ENCODE measurements around the gene SCARB1.

The SCARB1 gene

DNA sequence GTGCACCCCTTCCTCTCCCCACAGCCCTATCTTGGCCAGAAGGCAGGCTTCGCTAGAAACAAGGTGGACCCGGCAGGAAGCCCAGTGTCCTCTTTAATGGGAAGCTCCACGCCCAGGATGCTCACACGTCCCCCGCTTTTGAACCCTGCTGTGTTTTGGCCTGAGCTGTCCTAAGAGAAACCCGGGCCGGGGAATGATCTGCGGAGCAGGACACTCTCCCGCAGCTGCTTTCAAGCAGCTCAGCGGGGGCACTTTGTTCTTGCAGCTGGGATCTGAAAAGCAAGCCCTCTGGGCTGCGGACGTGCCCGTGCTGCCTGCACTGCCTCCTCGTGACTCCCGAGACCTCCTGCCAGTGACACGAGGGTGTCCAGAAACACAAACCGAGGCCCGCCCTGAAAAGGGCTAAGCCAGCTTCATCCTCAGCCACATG, 30.0 kb downstream of the SCARB1 start:
- Mint-ChIP-seq H3K36me3 (peaks cover 3% of the 10 kb centered on the region), H3K27ac (no peak overlapping the region), H3K27me3 (no peaks in the 10 kb centered on the region), H3K4me3 (no peak overlapping the region), H3K9me3 (peaks cover 2% of the 10 kb centered on the region), H3K4me1 (peaks cover 4% of the 10 kb centered on the region)
- no peak for ATAC-seq (ENCODE audit: low read depth)
- DNase-seq (ENCODE audit: low spot score in 2 of 2), result no peak

DNA sequence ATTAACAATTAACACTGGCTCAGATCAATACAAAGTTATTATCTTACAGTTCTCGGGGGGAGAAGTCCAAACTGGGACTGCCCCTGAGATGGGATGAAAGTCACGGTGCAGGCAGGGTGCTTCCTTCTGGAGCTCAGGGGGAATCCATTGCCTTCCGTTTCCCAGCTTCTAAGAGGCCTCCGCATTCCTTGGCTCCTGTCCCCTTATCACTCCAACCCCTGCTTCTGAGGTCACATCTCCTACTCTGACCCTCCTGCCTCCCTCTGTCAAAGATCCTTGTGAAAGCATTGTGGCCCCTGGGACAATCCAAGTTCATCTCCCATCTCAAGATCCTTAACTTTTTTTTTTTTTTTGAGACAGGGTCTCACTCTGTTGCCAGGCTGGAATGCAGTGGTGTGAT, 30.8 kb downstream of the SCARB1 start:
- no peak overlapping the region for H3K4me3 Mint-ChIP-seq
- H3K27ac Mint-ChIP-seq, result no peak overlapping the region
- ATAC-seq (ENCODE audit: low read depth), result no peak
- no peaks in the 10 kb centered on the region for H3K27me3 Mint-ChIP-seq
- peaks cover 3% of the 10 kb centered on the region for H3K36me3 Mint-ChIP-seq
- no peak for DNase-seq (ENCODE audit: low spot score in 2 of 2)
- peaks cover 4% of the 10 kb centered on the region for H3K4me1 Mint-ChIP-seq
- H3K9me3 Mint-ChIP-seq, result peaks cover 2% of the 10 kb centered on the region

DNA sequence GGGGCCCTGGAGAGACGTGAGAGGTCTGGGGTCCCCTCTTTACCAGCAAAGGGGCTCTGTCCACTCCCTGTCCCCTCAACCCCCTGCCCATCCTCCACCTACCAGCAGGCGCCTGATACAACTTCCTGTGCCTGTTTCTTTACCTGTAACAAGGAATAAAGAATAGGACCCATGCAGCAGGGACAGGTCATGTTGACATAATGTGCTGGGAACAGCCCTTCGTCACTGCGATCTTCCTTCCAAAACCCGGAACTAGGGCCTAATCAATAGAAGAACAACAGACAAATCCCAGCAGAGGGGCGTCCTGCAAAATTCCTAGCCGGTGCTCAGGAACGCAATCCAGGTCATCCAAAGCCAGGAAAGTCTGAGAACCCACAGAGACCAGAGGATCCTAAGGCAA, 32.1 kb downstream of the SCARB1 start:
- H3K36me3 Mint-ChIP-seq, result peaks cover 3% of the 10 kb centered on the region
- H3K27ac Mint-ChIP-seq, result no peak overlapping the region
- H3K4me1 Mint-ChIP-seq, result peaks cover 6% of the 10 kb centered on the region
- DNase-seq (ENCODE audit: low spot score in 2 of 2), result no peak
- H3K27me3 Mint-ChIP-seq, result no peaks in the 10 kb centered on the region
- no peak for ATAC-seq (ENCODE audit: low read depth)
- H3K4me3 Mint-ChIP-seq, result no peak overlapping the region
- peaks cover 2% of the 10 kb centered on the region for H3K9me3 Mint-ChIP-seq

DNA sequence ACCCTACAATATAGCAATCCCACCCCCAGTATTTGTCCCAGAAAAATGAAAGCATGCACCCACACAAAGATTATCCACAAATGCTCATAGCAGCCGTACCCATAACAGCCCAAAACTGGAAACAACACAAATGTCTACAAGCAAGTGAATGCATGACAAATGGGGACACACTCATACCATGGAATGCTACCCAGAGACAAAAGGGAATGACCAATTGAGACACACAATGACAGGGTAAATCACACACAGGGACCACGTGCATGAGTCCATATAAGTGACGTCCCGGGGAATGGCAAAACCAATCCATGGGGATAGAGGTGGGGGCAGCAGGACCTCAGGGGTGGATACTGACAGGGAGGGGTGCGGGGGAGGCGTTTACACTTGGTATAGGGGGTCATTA, 33.4 kb downstream of the SCARB1 start:
- peaks cover 2% of the 10 kb centered on the region for H3K9me3 Mint-ChIP-seq
- DNase-seq (ENCODE audit: low spot score in 2 of 2) (no peak), ATAC-seq (ENCODE audit: low read depth) (no peak)
- H3K36me3 Mint-ChIP-seq, result peaks cover 3% of the 10 kb centered on the region
- H3K4me1 Mint-ChIP-seq, result peaks cover 6% of the 10 kb centered on the region
- H3K27me3 Mint-ChIP-seq, result no peaks in the 10 kb centered on the region
- H3K27ac Mint-ChIP-seq, result no peak overlapping the region
- H3K4me3 Mint-ChIP-seq, result no peak overlapping the region

DNA sequence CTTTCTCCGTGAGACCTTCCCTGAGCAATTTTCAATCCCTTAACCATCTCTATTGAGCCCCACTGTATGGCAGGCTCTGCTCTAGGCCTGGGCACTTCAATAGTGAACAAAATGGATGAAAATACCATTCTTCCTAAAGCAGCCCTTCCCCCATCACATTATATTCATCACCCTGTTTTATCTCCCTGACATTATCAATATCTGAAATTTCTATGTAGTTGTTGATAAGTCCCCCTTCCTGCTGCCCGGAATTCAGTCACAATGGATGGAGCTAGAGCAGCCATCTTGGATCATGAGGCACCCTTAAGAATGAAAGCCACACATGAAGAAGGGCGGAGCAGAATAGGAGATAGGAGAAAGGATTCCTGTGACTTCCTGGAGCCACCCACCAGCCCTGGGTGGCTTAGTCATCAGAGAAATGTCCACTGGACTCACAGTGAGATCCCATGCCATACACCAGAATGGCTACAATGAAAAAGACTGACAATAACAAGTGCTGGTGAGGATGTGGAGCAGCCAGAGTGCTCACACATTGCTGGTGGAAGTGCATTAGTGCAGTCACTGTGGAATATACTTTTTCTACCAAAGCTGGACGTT, 33.9 kb downstream of the SCARB1 start:
- Mint-ChIP-seq H3K27ac (no peak overlapping the region), H3K27me3 (no peaks in the 10 kb centered on the region), H3K36me3 (peaks cover 3% of the 10 kb centered on the region), H3K4me1 (peaks cover 6% of the 10 kb centered on the region), H3K9me3 (peaks cover 2% of the 10 kb centered on the region), H3K4me3 (no peak overlapping the region)
- ATAC-seq (ENCODE audit: low read depth) (no peak), DNase-seq (ENCODE audit: low spot score in 2 of 2) (no peak)

DNA sequence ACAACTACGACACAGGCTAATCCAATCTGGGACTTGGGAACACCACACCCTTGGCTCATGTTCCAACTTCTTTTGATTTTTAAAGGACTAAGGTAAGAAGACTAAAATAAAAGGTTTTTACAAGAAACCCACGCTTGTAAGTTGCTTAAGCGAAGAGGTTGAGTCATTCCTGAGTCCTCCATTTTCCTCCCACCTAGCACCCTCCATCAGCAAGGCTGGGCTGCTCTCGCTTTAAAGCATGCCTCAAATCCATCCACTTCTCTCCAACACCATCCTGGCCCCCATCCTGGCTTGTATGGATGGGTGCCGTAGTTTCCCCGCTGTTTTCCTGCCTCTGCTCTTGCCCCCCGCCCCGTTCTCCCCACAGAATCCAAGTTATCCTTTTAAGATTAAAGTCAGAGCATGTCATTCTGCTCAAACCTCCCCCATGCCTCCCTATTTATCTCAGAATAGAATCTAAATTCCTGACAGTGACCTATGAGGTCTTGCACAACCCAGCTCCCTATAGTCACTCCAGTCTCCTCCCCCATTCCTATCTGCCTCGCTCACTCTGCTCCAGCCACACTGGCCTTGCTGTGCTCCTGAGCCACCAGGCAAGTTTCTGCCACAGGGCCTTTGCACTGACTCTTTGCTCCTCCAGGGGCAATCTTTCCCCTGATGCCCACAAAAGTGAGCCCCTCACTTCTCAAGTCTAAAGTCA, 34.5 kb downstream of the SCARB1 start:
- no peak for ATAC-seq (ENCODE audit: low read depth)
- no peak for DNase-seq (ENCODE audit: low spot score in 2 of 2)
- Mint-ChIP-seq H3K27ac (peak overlapping the region; percentile 78), H3K27me3 (no peaks in the 10 kb centered on the region), H3K36me3 (peaks cover 3% of the 10 kb centered on the region), H3K4me1 (peaks cover 6% of the 10 kb centered on the region), H3K4me3 (no peak overlapping the region), H3K9me3 (peaks cover 2% of the 10 kb centered on the region)

DNA sequence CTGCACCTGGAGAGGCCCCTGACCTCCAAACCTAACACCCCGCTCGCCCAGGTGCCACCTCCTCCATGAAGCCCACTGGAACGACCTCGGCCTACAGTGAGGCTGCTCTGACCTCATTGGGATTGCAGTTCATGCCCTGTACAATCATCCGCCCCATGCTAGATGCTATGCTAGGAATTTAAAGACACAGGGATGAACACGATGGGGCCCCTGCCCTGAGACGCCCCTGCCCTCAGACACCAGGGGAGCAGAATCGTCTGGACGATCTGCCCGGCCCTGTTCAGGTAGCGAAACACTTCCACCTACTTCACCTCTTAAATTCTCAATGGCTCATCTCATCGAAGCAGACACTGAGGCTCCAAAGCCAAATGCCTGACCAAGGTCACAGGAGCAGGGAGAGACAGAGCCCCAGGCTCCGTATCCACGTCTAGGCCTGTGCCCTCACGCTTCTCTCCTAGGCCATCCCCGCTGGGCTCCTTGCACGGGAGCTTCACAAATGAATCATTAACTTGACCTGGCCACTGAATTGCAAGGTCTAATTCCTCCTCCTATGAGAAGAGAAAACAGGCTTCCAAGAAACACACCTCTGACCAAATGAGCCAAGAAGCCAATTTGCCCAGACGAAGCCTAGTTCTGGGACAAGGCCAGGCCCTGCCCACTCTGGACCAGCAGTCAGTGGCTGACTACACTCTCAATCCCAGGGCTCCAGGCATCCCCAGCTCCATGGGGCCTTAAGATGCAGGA, 35.2 kb downstream of the SCARB1 start:
- DNase-seq (ENCODE audit: low spot score in 2 of 2) (no peak), ATAC-seq (ENCODE audit: low read depth) (no peak)
- Mint-ChIP-seq H3K27ac (peak overlapping the region; percentile 78), H3K27me3 (no peaks in the 10 kb centered on the region), H3K9me3 (peaks cover 2% of the 10 kb centered on the region), H3K4me3 (no peak overlapping the region), H3K36me3 (peaks cover 3% of the 10 kb centered on the region), H3K4me1 (peaks cover 6% of the 10 kb centered on the region)

DNA sequence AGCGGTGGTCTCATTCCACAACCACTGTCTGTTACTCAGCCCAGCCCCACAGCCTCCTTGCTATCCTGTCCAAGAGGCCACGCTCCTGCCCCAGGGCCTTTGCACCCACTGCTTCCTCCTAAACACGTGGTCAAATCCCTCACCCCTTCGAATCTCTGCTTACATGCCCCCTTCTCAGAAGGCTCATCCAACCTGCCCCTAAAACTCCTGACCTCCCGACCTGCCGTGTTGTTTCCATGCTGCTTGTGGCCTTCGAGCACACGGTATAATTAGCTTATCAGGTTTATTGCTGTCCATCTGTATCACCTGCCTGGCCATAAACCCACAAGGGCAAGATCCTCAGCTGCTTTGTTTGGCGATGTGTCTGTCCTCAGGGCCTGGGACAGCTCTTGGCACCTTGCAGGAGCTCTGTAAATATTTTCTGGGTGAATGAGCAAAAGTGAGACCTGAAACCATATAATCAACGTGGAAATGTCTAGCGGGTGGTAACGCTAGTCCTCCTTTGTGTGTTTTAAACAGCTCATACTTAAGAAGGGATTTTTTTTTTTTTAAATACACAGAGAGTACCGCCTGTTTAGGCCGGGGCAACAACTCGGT, 36.0 kb downstream of the SCARB1 start:
- H3K4me3 Mint-ChIP-seq, result no peak overlapping the region
- H3K9me3 Mint-ChIP-seq, result peaks cover 2% of the 10 kb centered on the region
- no peaks in the 10 kb centered on the region for H3K27me3 Mint-ChIP-seq
- no peak for ATAC-seq (ENCODE audit: low read depth)
- H3K4me1 Mint-ChIP-seq, result peaks cover 4% of the 10 kb centered on the region
- peak overlapping the region; percentile 78 for H3K27ac Mint-ChIP-seq
- no peak for DNase-seq (ENCODE audit: low spot score in 2 of 2)
- H3K36me3 Mint-ChIP-seq, result peaks cover 3% of the 10 kb centered on the region

DNA sequence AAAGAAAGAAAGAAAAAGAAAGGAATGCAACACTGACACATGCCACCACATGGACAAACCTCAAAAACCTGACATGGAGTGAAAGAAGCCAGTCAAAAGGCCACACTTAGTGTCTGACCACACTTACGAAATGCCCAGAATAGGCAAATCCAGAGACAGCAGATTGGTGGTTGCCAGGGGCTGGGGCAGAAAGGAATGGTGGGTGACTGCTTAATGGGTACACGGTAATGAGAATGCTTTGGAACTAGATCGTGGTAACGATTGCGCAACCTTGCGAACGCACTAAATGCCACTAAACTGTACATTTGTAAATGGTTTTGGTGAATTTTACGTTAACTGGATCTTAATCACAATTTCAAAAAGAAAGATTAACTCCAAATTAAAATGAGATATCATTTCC, 39.5 kb downstream of the SCARB1 start:
- DNase-seq (ENCODE audit: low spot score in 2 of 2), result no peak
- H3K27me3 Mint-ChIP-seq, result no peaks in the 10 kb centered on the region
- no peak for ATAC-seq (ENCODE audit: low read depth)
- no peaks in the 10 kb centered on the region for H3K9me3 Mint-ChIP-seq
- H3K4me3 Mint-ChIP-seq, result no peak overlapping the region
- peaks cover 2% of the 10 kb centered on the region for H3K36me3 Mint-ChIP-seq
- H3K27ac Mint-ChIP-seq, result no peak overlapping the region
- H3K4me1 Mint-ChIP-seq, result peaks cover 5% of the 10 kb centered on the region

DNA sequence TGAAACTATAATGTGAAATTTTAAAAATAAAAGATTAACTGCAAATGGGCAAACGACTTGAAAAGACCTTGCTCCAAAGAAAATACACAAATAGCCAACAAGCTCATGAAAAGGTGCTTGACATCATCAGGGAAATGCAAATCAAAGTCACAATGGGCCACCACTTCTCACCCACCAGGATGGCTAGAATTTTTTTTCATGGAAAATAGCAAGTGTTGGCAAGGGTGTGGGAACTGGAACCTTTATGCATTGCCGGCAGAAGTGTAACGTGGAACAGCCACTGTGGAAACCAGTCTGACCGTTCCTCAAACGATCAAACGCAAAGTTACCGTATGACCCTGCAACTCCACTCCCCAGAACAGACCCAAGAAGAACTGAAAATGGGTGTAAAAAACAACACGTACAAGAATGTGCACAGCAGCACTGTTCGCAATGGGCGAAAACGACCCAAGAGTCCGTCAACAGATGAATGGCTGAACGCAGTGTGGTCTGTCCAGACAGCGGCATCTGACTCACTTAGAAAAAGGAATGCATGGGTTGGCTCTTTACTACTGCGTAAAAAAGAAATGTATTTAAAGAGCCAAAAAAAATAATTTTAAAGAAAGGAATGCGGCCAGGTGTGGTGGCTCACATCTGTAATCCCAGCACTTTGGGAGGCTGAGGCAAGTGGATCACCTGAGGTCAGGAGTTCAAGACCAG, 40.2 kb downstream of the SCARB1 start:
- ATAC-seq (ENCODE audit: low read depth) (no peak), DNase-seq (ENCODE audit: low spot score in 2 of 2) (no peak)
- no peaks in the 10 kb centered on the region for H3K9me3 Mint-ChIP-seq
- H3K27me3 Mint-ChIP-seq, result no peaks in the 10 kb centered on the region
- no peak overlapping the region for H3K4me3 Mint-ChIP-seq
- peaks cover 5% of the 10 kb centered on the region for H3K4me1 Mint-ChIP-seq
- no peak overlapping the region for H3K27ac Mint-ChIP-seq
- H3K36me3 Mint-ChIP-seq, result peaks cover 2% of the 10 kb centered on the region

DNA sequence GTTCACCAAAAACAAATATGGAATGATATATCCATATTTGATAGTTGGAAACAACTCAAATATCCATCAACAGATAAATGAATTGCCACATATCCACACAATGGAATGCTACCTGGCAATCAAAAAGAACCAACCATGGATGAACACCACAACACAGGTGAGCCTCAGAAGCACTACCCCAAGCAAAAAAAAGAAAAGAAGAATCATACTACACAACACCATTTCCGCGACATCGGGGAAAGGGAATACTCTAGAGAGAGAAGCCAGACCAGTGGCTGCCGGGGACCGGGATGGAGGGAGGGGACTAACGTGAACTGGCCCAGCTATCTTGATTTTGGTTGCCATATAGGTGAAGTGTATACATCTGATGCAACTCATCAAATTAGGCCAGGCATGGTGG, 41.4 kb downstream of the SCARB1 start:
- ATAC-seq (ENCODE audit: low read depth) (no peak), DNase-seq (ENCODE audit: low spot score in 2 of 2) (no peak)
- H3K27me3 Mint-ChIP-seq, result no peaks in the 10 kb centered on the region
- H3K4me1 Mint-ChIP-seq, result peaks cover 2% of the 10 kb centered on the region
- H3K27ac Mint-ChIP-seq, result no peak overlapping the region
- H3K9me3 Mint-ChIP-seq, result no peaks in the 10 kb centered on the region
- H3K36me3 Mint-ChIP-seq, result peaks cover 2% of the 10 kb centered on the region
- no peak overlapping the region for H3K4me3 Mint-ChIP-seq

DNA sequence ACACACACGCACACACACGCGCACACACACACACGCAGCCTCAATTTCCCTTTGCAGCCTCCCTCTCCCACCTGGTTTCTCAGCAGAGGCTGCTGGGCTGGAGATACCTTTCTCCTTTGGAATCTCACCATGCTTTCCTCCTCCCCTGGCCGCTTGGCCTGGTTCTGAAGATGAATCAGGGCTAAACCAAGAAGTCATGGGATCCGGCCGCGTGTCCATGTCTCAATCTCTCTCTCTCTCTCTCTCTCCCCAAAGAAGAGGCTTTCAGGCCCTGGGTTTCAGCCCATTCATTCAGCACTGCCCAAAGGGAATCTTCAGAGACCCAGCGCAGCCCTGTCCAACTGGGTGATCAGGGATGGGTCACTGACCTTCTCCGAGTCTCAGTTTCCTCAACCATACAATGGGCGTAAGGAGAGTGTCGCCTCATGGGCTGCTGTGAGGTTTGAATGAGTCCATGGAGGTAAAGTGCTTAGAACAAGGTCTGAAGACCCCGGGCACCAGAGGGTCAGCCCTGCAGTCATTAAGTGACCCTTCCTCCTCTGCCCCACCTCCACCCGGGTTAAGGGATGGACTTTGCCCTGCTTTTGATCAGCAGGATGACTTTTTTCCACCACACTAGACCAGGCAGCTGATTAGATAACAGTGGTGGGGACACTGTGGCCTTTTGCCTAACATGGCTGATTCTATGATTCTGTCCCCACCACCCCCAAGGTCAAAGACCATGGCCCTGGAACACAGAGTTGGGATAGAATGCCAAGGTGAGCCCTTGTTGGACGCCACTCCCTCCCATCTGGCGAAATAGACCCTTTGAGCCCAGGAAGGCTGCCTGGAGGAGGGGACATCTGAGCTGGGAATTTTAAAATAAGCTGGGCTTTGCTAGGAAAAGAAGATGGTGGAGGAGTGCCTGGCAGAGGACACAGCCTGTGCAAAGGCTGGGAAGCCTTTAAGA, 42.1 kb downstream of the SCARB1 start:
- H3K9me3 Mint-ChIP-seq, result no peaks in the 10 kb centered on the region
- H3K4me1 Mint-ChIP-seq, result peaks cover 2% of the 10 kb centered on the region
- peaks cover 2% of the 10 kb centered on the region for H3K36me3 Mint-ChIP-seq
- H3K27me3 Mint-ChIP-seq, result no peaks in the 10 kb centered on the region
- DNase-seq (ENCODE audit: low spot score in 2 of 2), result no peak
- ATAC-seq (ENCODE audit: low read depth), result no peak
- no peak overlapping the region for H3K27ac Mint-ChIP-seq
- H3K4me3 Mint-ChIP-seq, result no peak overlapping the region

DNA sequence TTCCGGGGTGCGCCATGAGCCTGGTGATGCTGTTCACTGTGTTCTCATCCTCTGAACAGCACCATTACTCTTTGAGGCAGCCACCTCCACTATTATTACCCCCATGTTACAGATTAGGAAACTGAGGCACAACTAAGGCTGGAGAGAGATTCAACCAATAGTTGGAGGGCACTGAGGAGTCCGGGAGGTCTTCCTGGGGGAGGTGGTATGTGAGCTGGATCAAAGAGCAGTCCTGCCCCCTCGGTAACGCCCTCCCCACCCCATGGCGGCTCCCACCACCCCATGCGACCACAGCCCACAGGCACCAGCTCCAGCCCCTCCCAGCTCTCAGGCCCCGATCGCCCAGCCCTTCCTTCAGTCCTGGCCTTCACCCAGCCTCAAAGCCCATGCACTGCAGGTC, 43.5 kb downstream of the SCARB1 start:
- Mint-ChIP-seq H3K36me3 (peaks cover 5% of the 10 kb centered on the region), H3K27me3 (no peaks in the 10 kb centered on the region), H3K4me3 (no peak overlapping the region), H3K4me1 (peaks cover 2% of the 10 kb centered on the region), H3K9me3 (no peaks in the 10 kb centered on the region), H3K27ac (no peak overlapping the region)
- DNase-seq (ENCODE audit: low spot score in 2 of 2) (no peak), ATAC-seq (ENCODE audit: low read depth) (no peak)
